Measurements from ENCODE around the gene ANOS1.

ANOS1 gene

DNA sequence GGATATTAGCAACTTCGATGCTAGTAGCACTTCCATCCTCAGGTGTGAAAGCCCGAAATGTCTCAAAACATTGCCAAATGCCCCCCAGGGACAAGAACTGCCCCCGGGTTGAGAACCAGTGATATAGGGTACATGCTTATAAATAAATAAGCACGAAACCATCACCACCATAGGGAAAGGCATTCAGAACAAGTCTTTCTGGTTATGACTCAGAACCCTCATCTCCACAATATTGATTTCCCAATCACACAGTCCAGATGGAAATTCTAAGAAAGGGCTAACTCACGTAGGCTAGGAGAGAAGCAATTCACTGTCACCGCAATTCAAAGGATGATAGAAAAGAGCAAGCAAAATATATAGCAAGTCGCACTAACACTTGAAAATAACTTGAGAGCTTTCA lies 84.8 kb downstream of the ANOS1 start:
- in situ Hi-C loops (cut with HindIII; ENCODE audit: low pct_unique_long_range_greater_than_20kb, low sequenced_read_pairs): no loop called here
- DNase-seq (ENCODE audit: low read depth in 1 of 2, low spot score in 1 of 2): no peak
- TF ChIP-seq JUND (IDR thresholded peaks at IDR 0.05; ENCODE audit: low read depth): no peak

- DNase-seq (ENCODE audit: low read depth in 1 of 2, low spot score in 1 of 2): no peak
- no peak for TF ChIP-seq JUND (IDR thresholded peaks at IDR 0.05; ENCODE audit: low read depth)
- in situ Hi-C loops (cut with HindIII; ENCODE audit: low pct_unique_long_range_greater_than_20kb, low sequenced_read_pairs): no loop called here
Observed at GRCh38 chrX:8639949-8640475, 91.9 kb downstream of the ANOS1 start.

DNA sequence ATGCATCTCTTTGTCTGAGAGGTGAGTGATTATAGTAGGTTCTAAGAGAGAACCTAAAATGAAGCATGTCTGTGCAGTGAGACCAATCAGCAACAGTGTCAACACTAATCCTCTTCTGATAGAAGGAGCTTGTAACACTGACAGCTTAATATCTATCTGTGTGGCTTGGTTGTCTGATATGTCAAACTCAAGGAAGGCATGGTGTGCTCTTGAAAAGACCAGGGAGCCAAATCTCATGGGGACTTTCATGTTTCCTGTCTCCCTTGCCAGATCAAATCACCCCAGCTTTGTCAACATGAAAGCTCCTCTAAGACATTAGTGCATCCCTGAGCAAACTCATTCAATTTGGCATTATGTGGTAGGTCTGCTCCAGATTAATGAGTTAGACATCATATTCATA lies 95.4 kb downstream of the ANOS1 start:
- in situ Hi-C loops (cut with HindIII; ENCODE audit: low pct_unique_long_range_greater_than_20kb, low sequenced_read_pairs): no loop called here
- TF ChIP-seq JUND (IDR thresholded peaks at IDR 0.05; ENCODE audit: low read depth): no peak
- DNase-seq (ENCODE audit: low read depth in 1 of 2, low spot score in 1 of 2): no peak

GRCh38 chrX:8635812-8636211 lies 96.1 kb downstream of the ANOS1 start:
- TF ChIP-seq JUND (IDR thresholded peaks at IDR 0.05; ENCODE audit: low read depth): no peak
- DNase-seq (ENCODE audit: low read depth in 1 of 2, low spot score in 1 of 2): no peak
- in situ Hi-C loops (cut with HindIII; ENCODE audit: low pct_unique_long_range_greater_than_20kb, low sequenced_read_pairs): no loop called here

DNA sequence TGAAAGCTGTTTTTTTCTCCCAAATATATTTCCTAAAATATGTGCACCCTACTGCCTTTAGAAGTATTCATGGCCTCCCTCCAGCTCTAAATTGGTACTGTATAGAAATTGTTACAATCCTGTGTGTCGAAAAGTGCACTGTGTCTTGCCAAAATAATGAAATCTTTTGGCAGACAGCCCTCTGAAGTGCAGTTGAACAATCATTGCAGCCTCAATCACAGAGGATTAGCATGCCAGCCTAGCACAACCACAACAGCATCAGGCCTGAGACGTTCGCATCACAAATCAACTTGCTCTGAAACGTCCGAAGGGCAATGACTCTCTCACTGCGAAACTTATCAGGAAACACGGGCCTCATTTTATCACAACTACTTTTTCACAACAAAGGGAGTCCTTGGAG lies 99.0 kb downstream of the ANOS1 start:
- DNase-seq (ENCODE audit: low read depth in 1 of 2, low spot score in 1 of 2): no peak
- in situ Hi-C loops (cut with HindIII; ENCODE audit: low pct_unique_long_range_greater_than_20kb, low sequenced_read_pairs): no loop called here
- no peak for TF ChIP-seq JUND (IDR thresholded peaks at IDR 0.05; ENCODE audit: low read depth)

GRCh38 chrX:8629871-8630270 lies 102.1 kb downstream of the ANOS1 start:
- DNase-seq (ENCODE audit: low read depth in 1 of 2, low spot score in 1 of 2): no peak
- no peak for TF ChIP-seq JUND (IDR thresholded peaks at IDR 0.05; ENCODE audit: low read depth)
- in situ Hi-C loops (cut with HindIII; ENCODE audit: low pct_unique_long_range_greater_than_20kb, low sequenced_read_pairs): no loop called here

- in situ Hi-C loops (cut with HindIII; ENCODE audit: low pct_unique_long_range_greater_than_20kb, low sequenced_read_pairs): no loop called here
- no peak for TF ChIP-seq JUND (IDR thresholded peaks at IDR 0.05; ENCODE audit: low read depth)
- DNase-seq (ENCODE audit: low read depth in 1 of 2, low spot score in 1 of 2): no peak
Observed at GRCh38 chrX:8627796-8628195, 104.1 kb downstream of the ANOS1 start.

DNA sequence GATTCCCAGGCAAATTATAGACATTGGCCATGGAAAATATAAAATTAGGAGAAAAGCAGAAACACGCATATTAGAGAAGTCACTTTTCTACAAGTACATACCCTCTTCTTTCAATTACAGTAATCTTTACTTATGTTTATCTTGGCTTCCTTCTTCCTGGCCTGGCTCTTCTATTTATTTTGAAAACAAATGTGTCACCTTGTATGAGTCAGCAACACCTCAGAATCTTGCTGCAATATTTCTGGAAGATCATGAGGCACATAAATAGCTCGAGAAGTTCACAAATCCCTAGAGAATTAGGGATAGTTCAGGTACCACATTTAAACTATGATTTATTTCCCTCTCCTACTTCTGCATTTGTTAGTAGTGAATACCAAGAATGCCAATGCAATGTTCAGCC lies 124.6 kb downstream of the ANOS1 start:
- in situ Hi-C loops (cut with HindIII; ENCODE audit: low pct_unique_long_range_greater_than_20kb, low sequenced_read_pairs): no loop called here
- peak in 1 of 2 experiments; percentile 7 for DNase-seq (ENCODE audit: low read depth in 1 of 2, low spot score in 1 of 2)
- TF ChIP-seq JUND (IDR thresholded peaks at IDR 0.05; ENCODE audit: low read depth): no peak

- DNase-seq (ENCODE audit: low read depth in 1 of 2, low spot score in 1 of 2): no peak
- TF ChIP-seq JUND (IDR thresholded peaks at IDR 0.05; ENCODE audit: low read depth): no peak
- in situ Hi-C loops (cut with HindIII; ENCODE audit: low pct_unique_long_range_greater_than_20kb, low sequenced_read_pairs): no loop called here
Observed at GRCh38 chrX:8604131-8604530, 127.8 kb downstream of the ANOS1 start.

- no peak for DNase-seq (ENCODE audit: low read depth in 1 of 2, low spot score in 1 of 2)
- TF ChIP-seq JUND (IDR thresholded peaks at IDR 0.05; ENCODE audit: low read depth): no peak
- in situ Hi-C loops (cut with HindIII; ENCODE audit: low pct_unique_long_range_greater_than_20kb, low sequenced_read_pairs): no loop called here
Observed at GRCh38 chrX:8591501-8591900, 140.4 kb downstream of the ANOS1 start.

DNA sequence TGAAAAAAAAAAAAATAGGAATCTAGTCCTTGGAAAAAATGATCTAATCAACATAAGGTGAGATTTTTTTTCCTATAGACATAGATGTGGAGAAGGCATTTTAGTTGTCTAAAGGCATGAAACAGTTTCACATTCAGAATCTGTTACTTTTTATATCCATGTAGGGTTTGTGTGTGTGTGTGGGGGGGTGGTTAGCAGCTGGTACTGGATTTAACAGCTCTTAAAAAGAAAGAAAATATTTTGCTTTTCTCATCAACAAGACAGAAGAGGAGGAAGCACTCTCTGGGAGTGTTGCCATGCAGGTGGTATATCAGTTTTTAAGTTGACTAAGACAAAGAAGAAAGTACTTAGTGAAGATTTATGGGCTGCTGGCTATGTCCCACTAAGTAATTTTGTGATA lies 145.0 kb downstream of the ANOS1 start:
- in situ Hi-C loops (cut with HindIII; ENCODE audit: low pct_unique_long_range_greater_than_20kb, low sequenced_read_pairs): no loop called here
- no peak for DNase-seq (ENCODE audit: low read depth in 1 of 2, low spot score in 1 of 2)
- TF ChIP-seq JUND (IDR thresholded peaks at IDR 0.05; ENCODE audit: low read depth): no peak

- DNase-seq (ENCODE audit: low read depth in 1 of 2, low spot score in 1 of 2): no peak
- in situ Hi-C loops (cut with HindIII; ENCODE audit: low pct_unique_long_range_greater_than_20kb, low sequenced_read_pairs): no loop called here
- TF ChIP-seq JUND (IDR thresholded peaks at IDR 0.05; ENCODE audit: low read depth): no peak
Observed at GRCh38 chrX:8579602-8580001, 152.3 kb downstream of the ANOS1 start.

DNA sequence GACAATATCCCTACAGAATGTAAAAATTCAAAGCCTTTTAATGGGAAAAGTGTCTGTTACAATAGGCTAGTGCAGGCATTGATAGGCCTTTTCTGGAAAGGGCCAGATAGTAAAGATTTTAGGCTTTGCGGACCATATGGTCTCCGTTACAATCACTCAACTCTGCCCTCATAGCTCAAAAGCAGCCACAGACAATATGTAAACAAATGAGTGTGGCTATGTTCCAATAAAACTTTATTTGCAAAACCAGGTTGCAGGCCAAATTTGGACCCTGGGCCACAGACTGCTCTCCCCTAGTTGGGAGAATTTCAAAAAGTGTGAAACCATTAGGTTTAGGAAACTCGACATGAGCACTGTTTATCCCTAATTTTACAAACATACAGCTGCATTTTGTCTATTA lies 155.1 kb downstream of the ANOS1 start:
- in situ Hi-C loops (cut with HindIII; ENCODE audit: low pct_unique_long_range_greater_than_20kb, low sequenced_read_pairs): no loop called here
- TF ChIP-seq JUND (IDR thresholded peaks at IDR 0.05; ENCODE audit: low read depth): no peak
- DNase-seq (ENCODE audit: low read depth in 1 of 2, low spot score in 1 of 2): no peak

- DNase-seq (ENCODE audit: low read depth in 1 of 2, low spot score in 1 of 2): no peak
- in situ Hi-C loops (cut with HindIII; ENCODE audit: low pct_unique_long_range_greater_than_20kb, low sequenced_read_pairs): no loop called here
- TF ChIP-seq JUND (IDR thresholded peaks at IDR 0.05; ENCODE audit: low read depth): no peak
Observed at GRCh38 chrX:8565729-8566128, 166.2 kb downstream of the ANOS1 start.

Measured in T47D (cell line).